DOHH2 (cell line): ENCODE data around the gene CCDC197.

Experiments used
- H3F3A ChIP-seq: fragments of 200-600 bp; sonication (generic), shearing (Covaris generic); 2 replicates; pipeline ENCODE4 v1.6.0; 2016; ENCODE audit warnings: antibody characterized with exemption, mild to moderate bottlenecking; ENCODE audit not compliant: control insufficient read depth, insufficient read depth
- H3K27ac ChIP-seq: fragments of 200-600 bp; sonication (generic); 2 replicates; pipeline ENCODE4 v1.5.1; 2014; ENCODE audit warnings: low read depth, mild to moderate bottlenecking, low read length, moderate library complexity
- H3K27me3 ChIP-seq: fragments of 200-600 bp; sonication (generic); 2 replicates; pipeline ENCODE4 v1.6.1; 2014; ENCODE audit warnings: mild to moderate bottlenecking, low read length, mixed read lengths; ENCODE audit not compliant: control insufficient read depth
- H3K36me3 ChIP-seq: fragments of 200-600 bp; sonication (generic); 2 replicates; pipeline ENCODE4 v1.6.1; 2014; ENCODE audit warnings: mild to moderate bottlenecking, low read length, moderate library complexity, mixed read lengths; ENCODE audit not compliant: control insufficient read depth
- H3K4me1 ChIP-seq: fragments of 200-600 bp; sonication (generic); 2 replicates; pipeline ENCODE4 v1.6.1; 2014; ENCODE audit warnings: mild to moderate bottlenecking, low read length, mixed read lengths; ENCODE audit not compliant: control insufficient read depth
- H3K4me2 ChIP-seq: fragments of 200-600 bp; sonication (generic); 2 replicates; pipeline ENCODE4 v1.6.0; 2014; ENCODE audit warnings: mild to moderate bottlenecking, low read length, moderate library complexity
- H3K4me3 ChIP-seq: fragments of 200-600 bp; sonication (generic); 2 replicates; pipeline ENCODE4 v1.5.1; 2014; ENCODE audit warnings: mild to moderate bottlenecking, low read length, mixed read lengths
- H3K79me2 ChIP-seq: fragments of 200-600 bp; sonication (generic); 2 replicates; pipeline ENCODE4 v1.6.1; 2014; ENCODE audit warnings: mild to moderate bottlenecking, low read length, mixed read lengths; ENCODE audit not compliant: control insufficient read depth
- H3K9me2 ChIP-seq: fragments of 200-600 bp; sonication (generic); replicated peaks from 2 replicates; pipeline ENCODE4 v1.6.1; 2014; ENCODE audit warnings: mild to moderate bottlenecking, low read length, mixed read lengths; ENCODE audit not compliant: control insufficient read depth
- H3K9me3 ChIP-seq: fragments of 200-600 bp; sonication (generic); 2 replicates; pipeline ENCODE4 v1.6.1; 2014; ENCODE audit warnings: antibody characterized with exemption, low read length, mixed read lengths; ENCODE audit not compliant: control insufficient read depth, insufficient read depth
- H4K20me1 ChIP-seq: fragments of 200-600 bp; sonication (generic); 2 replicates; pipeline ENCODE4 v1.6.0; 2014; ENCODE audit warnings: low read depth, mild to moderate bottlenecking, antibody characterized with exemption, low read length, moderate library complexity; ENCODE audit not compliant: control insufficient read depth, insufficient read depth
- EZH2phosphoT487 ChIP-seq: fragments of 200-600 bp; sonication (generic); IDR thresholded peaks from 2 replicates; pipeline ENCODE4 v1.6.1; 2017; ENCODE audit warnings: borderline replicate concordance, mild to moderate bottlenecking, antibody characterized with exemption, low read length, moderate library complexity, mixed read lengths
- TF ChIP-seq, protein P1 (sequence below): fragments of 200-600 bp; sonication (generic); IDR thresholded peaks from one replicate; pipeline ENCODE4 v1.5.1; 2014; ENCODE audit warnings: antibody characterized with exemption, mild to moderate bottlenecking, low read depth, low read length; ENCODE audit not compliant: poor library complexity, severe bottlenecking

CCDC197 gene

DNA sequence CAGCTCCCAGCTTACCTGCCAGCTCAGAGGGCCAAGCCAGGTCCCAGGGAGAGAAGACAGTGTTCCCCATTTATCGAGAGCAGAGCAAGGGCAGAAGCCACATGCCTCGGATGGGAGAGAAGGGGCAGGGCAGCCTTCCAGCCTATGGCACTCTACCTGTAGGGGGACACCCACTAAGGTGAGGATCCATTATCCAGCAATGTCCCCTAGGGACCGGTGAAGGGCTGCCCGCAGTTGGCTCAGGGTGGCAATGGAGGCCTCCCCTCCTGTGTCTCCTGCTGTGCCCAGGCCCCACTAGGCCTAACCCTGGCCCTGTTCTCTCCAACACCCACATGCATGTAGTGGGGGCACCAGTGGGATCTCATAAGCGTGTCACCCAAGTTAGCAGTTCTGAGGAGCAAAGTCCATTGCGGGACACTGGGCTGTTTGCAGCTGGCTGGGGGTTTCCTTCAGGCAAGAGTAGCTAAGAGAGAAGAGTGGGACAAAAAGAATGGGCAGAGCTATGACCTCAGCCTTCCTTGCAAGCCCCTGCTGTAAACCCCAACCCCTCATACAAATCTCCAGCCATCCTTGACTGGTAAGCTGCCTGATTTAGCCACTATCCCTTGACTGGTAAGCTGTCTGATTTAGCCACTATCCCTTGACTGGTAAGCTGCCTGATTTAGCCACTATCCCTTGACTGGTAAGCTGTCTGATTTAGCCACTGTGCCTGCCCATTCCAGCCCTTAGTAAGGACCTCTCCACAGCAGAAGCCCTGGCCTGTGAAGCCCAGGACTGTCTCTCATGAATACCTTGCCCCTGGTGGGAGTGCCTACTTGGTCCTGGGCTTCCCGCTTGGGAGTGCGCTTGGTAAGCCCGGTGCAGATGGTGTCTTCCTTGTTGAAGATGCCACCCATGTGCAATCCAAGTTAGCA, 15.5 kb upstream of the CCDC197 start:
- TF ChIP-seq, protein P1, sequence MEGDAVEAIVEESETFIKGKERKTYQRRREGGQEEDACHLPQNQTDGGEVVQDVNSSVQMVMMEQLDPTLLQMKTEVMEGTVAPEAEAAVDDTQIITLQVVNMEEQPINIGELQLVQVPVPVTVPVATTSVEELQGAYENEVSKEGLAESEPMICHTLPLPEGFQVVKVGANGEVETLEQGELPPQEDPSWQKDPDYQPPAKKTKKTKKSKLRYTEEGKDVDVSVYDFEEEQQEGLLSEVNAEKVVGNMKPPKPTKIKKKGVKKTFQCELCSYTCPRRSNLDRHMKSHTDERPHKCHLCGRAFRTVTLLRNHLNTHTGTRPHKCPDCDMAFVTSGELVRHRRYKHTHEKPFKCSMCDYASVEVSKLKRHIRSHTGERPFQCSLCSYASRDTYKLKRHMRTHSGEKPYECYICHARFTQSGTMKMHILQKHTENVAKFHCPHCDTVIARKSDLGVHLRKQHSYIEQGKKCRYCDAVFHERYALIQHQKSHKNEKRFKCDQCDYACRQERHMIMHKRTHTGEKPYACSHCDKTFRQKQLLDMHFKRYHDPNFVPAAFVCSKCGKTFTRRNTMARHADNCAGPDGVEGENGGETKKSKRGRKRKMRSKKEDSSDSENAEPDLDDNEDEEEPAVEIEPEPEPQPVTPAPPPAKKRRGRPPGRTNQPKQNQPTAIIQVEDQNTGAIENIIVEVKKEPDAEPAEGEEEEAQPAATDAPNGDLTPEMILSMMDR, result no peak
- TF ChIP-seq EZH2phosphoT487, result no peak
- H3K4me3 ChIP-seq, result no peak overlapping the region

DNA sequence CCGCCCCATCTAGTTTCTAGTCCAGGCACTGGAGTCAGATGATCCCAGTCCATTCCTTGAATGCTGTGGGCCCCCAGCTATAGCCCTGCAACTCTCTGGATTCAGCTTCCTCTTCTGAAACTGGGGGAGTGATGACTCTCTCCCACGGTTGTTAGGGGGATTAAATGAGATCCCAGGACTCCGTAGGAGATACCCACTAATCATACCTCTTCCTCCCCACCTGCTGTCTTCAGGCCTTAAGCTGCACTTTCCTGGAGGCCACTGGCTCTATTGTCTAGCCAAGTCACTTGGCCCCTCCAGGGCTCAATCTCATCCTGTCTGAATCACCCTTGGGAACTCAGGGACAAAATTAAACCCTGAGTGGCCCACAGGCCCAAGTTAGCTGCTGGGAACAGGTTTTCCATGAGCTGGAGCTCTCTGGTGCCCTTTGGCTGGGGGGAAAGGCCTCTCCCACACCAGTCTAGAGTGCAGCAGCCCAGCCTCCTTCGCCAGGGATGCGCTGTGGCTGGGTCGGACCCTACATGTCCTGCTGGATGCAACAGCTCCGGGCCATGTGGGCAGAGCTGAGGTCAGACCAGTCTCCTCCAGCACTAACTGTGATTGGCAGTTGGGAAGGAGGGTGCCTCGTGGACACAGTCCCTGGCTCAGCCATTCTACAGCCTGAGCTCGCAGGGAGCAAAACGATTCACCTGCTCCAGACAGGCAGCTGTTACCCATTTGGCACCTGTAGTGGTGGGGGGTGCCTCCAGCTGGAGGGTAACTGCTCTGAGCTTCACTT, 14.7 kb upstream of the CCDC197 start:
- no peak overlapping the region for H3K4me3 ChIP-seq
- H3K79me2 ChIP-seq, result no peaks in the 10 kb centered on the region
- no peaks in the 10 kb centered on the region for H3K9me2 ChIP-seq
- no peaks in the 10 kb centered on the region for H4K20me1 ChIP-seq
- H3K27me3 ChIP-seq, result no peaks in the 10 kb centered on the region
- no peak overlapping the region for H3K4me2 ChIP-seq
- no peaks in the 10 kb centered on the region for H3K36me3 ChIP-seq
- H3K27ac ChIP-seq, result no peak overlapping the region
- H3F3A ChIP-seq, result 0 out of 2 replicates have a peak, but pooled peaks cover 7% of the 10 kb centered on the region
- TF ChIP-seq, protein P1, result no peak
- no peak for TF ChIP-seq EZH2phosphoT487
- peaks cover 25% of the 10 kb centered on the region for H3K4me1 ChIP-seq
- no peaks in the 10 kb centered on the region for H3K9me3 ChIP-seq

More for the DNA sequence above, 15.5 kb upstream of the CCDC197 start:
- Histone ChIP-seq H4K20me1 (no peaks in the 10 kb centered on the region), H3K36me3 (no peaks in the 10 kb centered on the region), H3K4me2 (no peak overlapping the region), H3K27me3 (no peaks in the 10 kb centered on the region), H3K9me2 (no peaks in the 10 kb centered on the region), H3K27ac (no peak overlapping the region), H3K79me2 (no peaks in the 10 kb centered on the region), H3K9me3 (no peaks in the 10 kb centered on the region), H3F3A (peaks cover 10% of the 10 kb centered on the region), H3K4me1 (peaks cover 33% of the 10 kb centered on the region)

DNA sequence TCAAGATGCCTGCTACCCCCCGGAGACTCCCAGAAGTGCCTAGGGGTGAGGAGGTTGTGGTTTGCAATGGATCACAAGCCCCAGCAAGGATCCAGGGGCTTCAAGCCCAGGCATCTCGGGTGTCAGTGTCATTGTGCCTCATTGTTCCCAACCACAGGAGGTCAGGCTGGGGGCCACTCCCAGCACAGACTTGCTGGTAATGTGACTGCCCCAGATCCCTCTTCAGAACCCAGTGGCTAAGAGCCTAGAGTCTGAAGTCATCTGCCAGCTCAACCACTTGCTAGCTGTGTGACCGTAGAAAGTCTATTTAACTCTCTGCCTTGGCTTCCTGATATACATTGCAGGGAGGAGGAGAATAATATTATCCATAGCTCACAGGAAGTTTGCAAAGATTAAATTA, 13.0 kb upstream of the CCDC197 start:
- Histone ChIP-seq H3K79me2 (no peaks in the 10 kb centered on the region), H3K36me3 (no peaks in the 10 kb centered on the region), H3K9me2 (no peaks in the 10 kb centered on the region), H3K27ac (no peak overlapping the region), H3F3A (0 out of 2 replicates have a peak, but pooled peaks cover 3% of the 10 kb centered on the region), H3K9me3 (no peaks in the 10 kb centered on the region), H4K20me1 (no peaks in the 10 kb centered on the region), H3K4me2 (no peak overlapping the region), H3K27me3 (no peaks in the 10 kb centered on the region), H3K4me1 (peaks cover 8% of the 10 kb centered on the region), H3K4me3 (no peak overlapping the region)
- TF ChIP-seq, protein P1, result no peak
- TF ChIP-seq EZH2phosphoT487, result no peak
